Astrocyte (in vitro differentiated cells and primary cell): ENCODE results near the gene WNT7A. TPM values are rescaled to one million over a fixed set of nuclear protein-coding genes. Genes with fewer than 3 reads are reported as not detected.
A peak's percentile ranks its signal among the peaks of the same experiment; 100 is the strongest.

Experiments
- DNase-seq: peaks from one replicate; pipeline ENCODE4 v3.0.0-alpha.2; 2010; ENCODE audit warnings: low read depth
- FAIRE-seq: peaks from 2 replicates; lab custom pipeline; 2011; peaks lifted over from hg19 to GRCh38; lab: Jason Lieb, UNC
- H2AFZ ChIP-seq: 2 replicates; pipeline ENCODE4 v1.6.0; 2012; ENCODE audit warnings: low read depth, low read length, inconsistent platforms
- H3K27ac ChIP-seq: 2 replicates; pipeline ENCODE4 v1.5.1; 2011; ENCODE audit warnings: low read depth, low read length, inconsistent platforms
- H3K27me3 ChIP-seq: 2 replicates; pipeline ENCODE4 v1.6.0; 2011; ENCODE audit warnings: low read length, inconsistent platforms; ENCODE audit not compliant: insufficient read depth
- H3K36me3 ChIP-seq: 2 replicates; pipeline ENCODE4 v1.5.1; 2011; ENCODE audit warnings: low read length, inconsistent platforms; ENCODE audit not compliant: insufficient read depth
- H3K4me1 ChIP-seq: 2 replicates; pipeline ENCODE4 v1.5.1; 2011; ENCODE audit warnings: low read length, inconsistent platforms; ENCODE audit not compliant: insufficient read depth
- H3K4me2 ChIP-seq: 2 replicates; pipeline ENCODE4 v1.6.0; 2012; ENCODE audit warnings: low read length, inconsistent platforms
- H3K4me3 ChIP-seq: 2 replicates; pipeline ENCODE4 v1.5.1; 2011; ENCODE audit warnings: low read depth, mild to moderate bottlenecking, low read length, inconsistent platforms; ENCODE audit not compliant: insufficient read depth
- H3K79me2 ChIP-seq: 2 replicates; pipeline ENCODE4 v1.6.0; 2012; ENCODE audit warnings: mild to moderate bottlenecking, low read length, inconsistent platforms; ENCODE audit not compliant: insufficient read depth
- H3K9ac ChIP-seq: 2 replicates; pipeline ENCODE4 v1.6.0; 2012; ENCODE audit warnings: mild to moderate bottlenecking, low read length, inconsistent platforms
- H3K9me3 ChIP-seq: 2 replicates; pipeline ENCODE4 v1.5.1; 2012; ENCODE audit warnings: low read depth, mild to moderate bottlenecking, low read length, inconsistent platforms; ENCODE audit not compliant: insufficient read depth
- H4K20me1 ChIP-seq: 2 replicates; pipeline ENCODE4 v1.6.0; 2012; ENCODE audit warnings: low read length, inconsistent platforms; ENCODE audit not compliant: insufficient read depth
- H3K27ac Mint-ChIP-seq: one replicate; pipeline ENCODE4 v1.8.0; 2021; ENCODE audit warnings: mild to moderate bottlenecking, mixed read lengths; ENCODE audit not compliant: unreplicated experiment
- H3K27me3 Mint-ChIP-seq: one replicate; pipeline ENCODE4 v1.8.0; 2021; ENCODE audit warnings: low read depth, mixed read lengths; ENCODE audit not compliant: unreplicated experiment
- H3K36me3 Mint-ChIP-seq: one replicate; pipeline ENCODE4 v1.8.0; 2021; ENCODE audit warnings: low read depth, mixed read lengths; ENCODE audit not compliant: unreplicated experiment
- H3K4me1 Mint-ChIP-seq: one replicate; pipeline ENCODE4 v1.8.0; 2021; ENCODE audit warnings: low read depth, mixed read lengths; ENCODE audit not compliant: unreplicated experiment
- H3K4me3 Mint-ChIP-seq: one replicate; pipeline ENCODE4 v1.8.0; 2021; ENCODE audit warnings: mild to moderate bottlenecking, moderate library complexity, mixed read lengths; ENCODE audit not compliant: unreplicated experiment
- H3K9me3 Mint-ChIP-seq: one replicate; pipeline ENCODE4 v1.8.0; 2021; ENCODE audit warnings: mild to moderate bottlenecking, mixed read lengths; ENCODE audit not compliant: unreplicated experiment
- CTCF ChIP-seq: IDR thresholded peaks from 2 replicates; pipeline ENCODE4 v1.5.1; 2011; ENCODE audit warnings: low read depth, mild to moderate bottlenecking, inconsistent platforms, low read length, moderate library complexity; ENCODE audit not compliant: insufficient read depth
- EZH2 ChIP-seq: IDR thresholded peaks from 2 replicates; pipeline ENCODE4 v1.6.1; 2012; ENCODE audit warnings: mild to moderate bottlenecking, low read length, inconsistent platforms; ENCODE audit not compliant: insufficient read depth
- total RNA-seq: library from RNA; stranded (reverse); gene quantifications from 2 replicates; pipeline ENCODE4 v1.2.1, GENCODE V29; 2021

Gene WNT7A
- total RNA-seq, 1 donor from 2014 or later, result 1.7 TPM

- no peak overlapping the region for H3K4me3 Mint-ChIP-seq
- TF ChIP-seq CTCF, result no peak
- no peak for TF ChIP-seq EZH2
- Histone ChIP-seq H3K4me3 (no peak overlapping the region), H3K4me2 (no peak overlapping the region), H3K9me3 (peaks cover 8% of the 10 kb centered on the region), H3K27me3 (peaks cover 9% of the 10 kb centered on the region), H3K4me1 (peaks cover 11% of the 10 kb centered on the region), H3K27ac (no peak overlapping the region), H2AFZ (no peak overlapping the region), H3K36me3 (no peaks in the 10 kb centered on the region), H4K20me1 (no peaks in the 10 kb centered on the region), H3K9ac (no peak overlapping the region), H3K79me2 (no peaks in the 10 kb centered on the region)
- no peaks in the 10 kb centered on the region for H3K4me1 Mint-ChIP-seq
- DNase-seq, result no peak
- FAIRE-seq, result no peak
- H3K27me3 Mint-ChIP-seq, result peaks cover 18% of the 10 kb centered on the region
- no peak overlapping the region for H3K27ac Mint-ChIP-seq
- peaks cover 43% of the 10 kb centered on the region for H3K9me3 Mint-ChIP-seq
- H3K36me3 Mint-ChIP-seq, result peaks cover 3% of the 10 kb centered on the region
Measured at GRCh38 chr3:13898346-13898745, 18.5 kb upstream of the WNT7A start.

- Histone ChIP-seq H3K4me2 (peak overlapping the region; percentile 98), H3K9me3 (peaks cover 3% of the 10 kb centered on the region), H3K36me3 (no peaks in the 10 kb centered on the region), H3K27me3 (peaks cover 9% of the 10 kb centered on the region), H2AFZ (no peak overlapping the region), H3K27ac (no peak overlapping the region), H3K79me2 (no peaks in the 10 kb centered on the region), H3K9ac (no peak overlapping the region), H3K4me3 (no peak overlapping the region), H3K4me1 (peaks cover 11% of the 10 kb centered on the region), H4K20me1 (no peaks in the 10 kb centered on the region)
- H3K27me3 Mint-ChIP-seq, result peaks cover 18% of the 10 kb centered on the region
- FAIRE-seq, result no peak
- peaks cover 3% of the 10 kb centered on the region for H3K36me3 Mint-ChIP-seq
- H3K9me3 Mint-ChIP-seq, result peaks cover 39% of the 10 kb centered on the region
- DNase-seq, result peak; percentile 38
- H3K4me1 Mint-ChIP-seq, result no peaks in the 10 kb centered on the region
- peak overlapping the region; percentile 10 for H3K4me3 Mint-ChIP-seq
- H3K27ac Mint-ChIP-seq, result no peak overlapping the region
- no peak for TF ChIP-seq EZH2
- peak; percentile 66 for TF ChIP-seq CTCF
Measured at GRCh38 chr3:13896473-13897154, 16.7 kb upstream of the WNT7A start.
